Measurements from ENCODE around the gene CLEC16A. TPM values are rescaled to one million over a fixed set of nuclear protein-coding genes. Genes with fewer than 3 reads are reported as not detected.

The CLEC16A gene
- total RNA-seq, 1 experiment from 2014 or later: 17.4 TPM

DNA sequence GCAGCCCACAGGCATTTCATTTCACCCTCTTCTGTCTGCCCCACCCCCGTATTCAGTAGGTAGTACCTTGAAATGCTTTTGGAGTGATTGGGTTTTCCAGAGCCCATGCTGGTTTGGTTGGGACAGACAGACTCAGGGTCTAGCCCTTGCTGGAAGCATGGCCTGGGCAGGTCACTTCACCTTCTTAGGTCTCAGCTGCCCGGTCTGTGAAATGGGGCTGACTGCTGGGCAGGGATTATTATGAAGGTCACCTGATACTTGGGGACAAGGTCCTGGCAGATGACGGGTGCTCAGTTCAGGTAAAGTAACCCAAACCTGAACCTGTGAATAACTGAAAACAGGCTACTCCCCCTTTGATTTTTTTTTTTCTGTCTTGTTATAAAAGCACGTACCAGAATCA lies 116.0 kb downstream of the CLEC16A start:
- Histone ChIP-seq H3K4me1 (ENCODE audit: low read length) (no peaks in the 10 kb centered on the region; the same call in 1 of the 2 replicates), H3K9ac (ENCODE audit: low read length) (no peak overlapping the region), H3K4me2 (ENCODE audit: low read depth, low read length, poor library complexity, severe bottlenecking) (no peak overlapping the region), H4K20me1 (ENCODE audit: insufficient read depth, low read depth, low read length) (no peaks in the 10 kb centered on the region), H3K36me3 (ENCODE audit: insufficient read depth, low read length) (no peaks in the 10 kb centered on the region), H3K27me3 (ENCODE audit: low read length) (no peaks in the 10 kb centered on the region), H2AFZ (ENCODE audit: low read length) (no peak overlapping the region), H3K9me3 (ENCODE audit: low read length) (no peaks in the 10 kb centered on the region), H3K27ac (ENCODE audit: low read length) (no peak overlapping the region), H3K4me3 (ENCODE audit: low read length) (no peak overlapping the region), H3K9me2 (replicated peaks; ENCODE audit: insufficient read depth, low read length) (no peaks in the 10 kb centered on the region), H3K79me2 (ENCODE audit: low read length) (no peaks in the 10 kb centered on the region)
- no peak for DNase-seq

GRCh38 chr16:11060842-11061241 lies 116.5 kb downstream of the CLEC16A start:
- DNase-seq: no peak

DNA sequence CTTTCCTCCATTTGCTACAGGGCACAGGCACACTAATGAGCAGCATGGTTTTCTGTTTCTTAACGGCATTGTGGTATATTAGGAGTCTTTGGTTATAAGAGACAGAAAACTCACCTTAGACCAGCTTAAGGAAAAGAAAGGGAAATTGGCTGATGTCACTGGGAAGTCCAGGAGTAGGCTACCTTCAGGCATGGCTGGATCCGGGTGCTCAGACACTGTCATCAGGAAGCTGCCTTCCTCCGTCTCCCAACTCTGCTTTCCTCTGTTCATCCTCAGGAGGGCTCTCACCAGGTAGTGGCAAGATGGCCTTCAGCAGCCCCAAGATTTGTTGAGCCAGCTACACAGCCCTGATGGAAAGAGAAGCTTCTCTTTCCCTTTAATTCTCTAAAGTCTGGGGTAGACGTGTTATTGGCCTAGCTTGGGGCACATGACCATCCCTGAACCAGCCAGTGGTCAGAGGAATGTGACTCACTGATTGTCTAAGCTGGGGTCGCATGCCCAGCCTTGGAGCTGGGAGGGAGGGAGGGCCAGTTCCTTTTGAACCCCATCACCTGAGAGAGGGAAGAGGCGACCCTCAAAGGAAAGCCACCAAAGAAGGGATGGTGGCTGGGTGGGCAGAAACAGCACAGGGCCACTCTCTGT lies 117.4 kb downstream of the CLEC16A start:
- H4K20me1 ChIP-seq (ENCODE audit: insufficient read depth, low read depth, low read length): no peaks in the 10 kb centered on the region
- H3K27me3 ChIP-seq (ENCODE audit: low read length): no peaks in the 10 kb centered on the region
- no peak overlapping the region for H2AFZ ChIP-seq (ENCODE audit: low read length)
- H3K9me2 ChIP-seq (replicated peaks; ENCODE audit: insufficient read depth, low read length): no peaks in the 10 kb centered on the region
- no peak overlapping the region for H3K4me3 ChIP-seq (ENCODE audit: low read length)
- H3K36me3 ChIP-seq (ENCODE audit: insufficient read depth, low read length): no peaks in the 10 kb centered on the region
- no peaks in the 10 kb centered on the region for H3K79me2 ChIP-seq (ENCODE audit: low read length)
- no peaks in the 10 kb centered on the region for H3K9me3 ChIP-seq (ENCODE audit: low read length)
- no peak overlapping the region for H3K4me2 ChIP-seq (ENCODE audit: low read depth, low read length, poor library complexity, severe bottlenecking)
- H3K27ac ChIP-seq (ENCODE audit: low read length): no peak overlapping the region
- H3K9ac ChIP-seq (ENCODE audit: low read length): no peak overlapping the region
- no peaks in the 10 kb centered on the region; the same call in 1 of the 2 replicates for H3K4me1 ChIP-seq (ENCODE audit: low read length)
- DNase-seq: no peak

More at GRCh38 chr16:11060842-11061241, 116.5 kb downstream of the CLEC16A start:
- no peaks in the 10 kb centered on the region for H3K79me2 ChIP-seq (ENCODE audit: low read length)
- H3K9me2 ChIP-seq (replicated peaks; ENCODE audit: insufficient read depth, low read length): no peaks in the 10 kb centered on the region
- no peaks in the 10 kb centered on the region for H3K9me3 ChIP-seq (ENCODE audit: low read length)
- no peak overlapping the region for H3K9ac ChIP-seq (ENCODE audit: low read length)
- H3K4me1 ChIP-seq (ENCODE audit: low read length): no peaks in the 10 kb centered on the region; the same call in 1 of the 2 replicates
- no peak overlapping the region for H3K27ac ChIP-seq (ENCODE audit: low read length)
- no peaks in the 10 kb centered on the region for H3K36me3 ChIP-seq (ENCODE audit: insufficient read depth, low read length)
- H3K4me3 ChIP-seq (ENCODE audit: low read length): no peak overlapping the region
- no peaks in the 10 kb centered on the region for H3K27me3 ChIP-seq (ENCODE audit: low read length)
- H4K20me1 ChIP-seq (ENCODE audit: insufficient read depth, low read depth, low read length): no peaks in the 10 kb centered on the region
- no peak overlapping the region for H2AFZ ChIP-seq (ENCODE audit: low read length)
- H3K4me2 ChIP-seq (ENCODE audit: low read depth, low read length, poor library complexity, severe bottlenecking): no peak overlapping the region

GRCh38 chr16:11063448-11064201 lies 119.3 kb downstream of the CLEC16A start:
- no peaks in the 10 kb centered on the region for H3K79me2 ChIP-seq (ENCODE audit: low read length)
- no peak overlapping the region for H3K9ac ChIP-seq (ENCODE audit: low read length)
- no peaks in the 10 kb centered on the region for H3K36me3 ChIP-seq (ENCODE audit: insufficient read depth, low read length)
- H3K4me3 ChIP-seq (ENCODE audit: low read length): no peak overlapping the region
- no peaks in the 10 kb centered on the region for H3K9me3 ChIP-seq (ENCODE audit: low read length)
- no peak for DNase-seq
- H3K4me1 ChIP-seq (ENCODE audit: low read length): no peaks in the 10 kb centered on the region; the same call in 1 of the 2 replicates
- H3K27me3 ChIP-seq (ENCODE audit: low read length): no peaks in the 10 kb centered on the region
- no peak overlapping the region for H3K27ac ChIP-seq (ENCODE audit: low read length)
- H2AFZ ChIP-seq (ENCODE audit: low read length): no peak overlapping the region
- H3K9me2 ChIP-seq (replicated peaks; ENCODE audit: insufficient read depth, low read length): no peaks in the 10 kb centered on the region
- H3K4me2 ChIP-seq (ENCODE audit: low read depth, low read length, poor library complexity, severe bottlenecking): no peak overlapping the region
- H4K20me1 ChIP-seq (ENCODE audit: insufficient read depth, low read depth, low read length): no peaks in the 10 kb centered on the region

GRCh38 chr16:11064202-11064540 lies 119.8 kb downstream of the CLEC16A start:
- H3K27me3 ChIP-seq (ENCODE audit: low read length): no peaks in the 10 kb centered on the region
- H3K36me3 ChIP-seq (ENCODE audit: insufficient read depth, low read length): no peaks in the 10 kb centered on the region

GRCh38 chr16:11064851-11065250 lies 120.5 kb downstream of the CLEC16A start:
- no peaks in the 10 kb centered on the region for H3K36me3 ChIP-seq (ENCODE audit: insufficient read depth, low read length)
- no peaks in the 10 kb centered on the region for H3K27me3 ChIP-seq (ENCODE audit: low read length)
- no peak overlapping the region for H3K4me2 ChIP-seq (ENCODE audit: low read depth, low read length, poor library complexity, severe bottlenecking)
- no peak overlapping the region for H3K4me3 ChIP-seq (ENCODE audit: low read length)
- no peak for DNase-seq
- no peak overlapping the region for H3K9ac ChIP-seq (ENCODE audit: low read length)
- H3K4me1 ChIP-seq (ENCODE audit: low read length): no peaks in the 10 kb centered on the region
- no peak overlapping the region for H2AFZ ChIP-seq (ENCODE audit: low read length)
- no peaks in the 10 kb centered on the region for H3K79me2 ChIP-seq (ENCODE audit: low read length)
- no peak overlapping the region for H3K27ac ChIP-seq (ENCODE audit: low read length)
- no peaks in the 10 kb centered on the region for H3K9me3 ChIP-seq (ENCODE audit: low read length)
- H4K20me1 ChIP-seq (ENCODE audit: insufficient read depth, low read depth, low read length): no peaks in the 10 kb centered on the region
- H3K9me2 ChIP-seq (replicated peaks; ENCODE audit: insufficient read depth, low read length): no peaks in the 10 kb centered on the region

More at GRCh38 chr16:11064202-11064540, 119.8 kb downstream of the CLEC16A start:
- no peak overlapping the region for H2AFZ ChIP-seq (ENCODE audit: low read length)
- H3K4me3 ChIP-seq (ENCODE audit: low read length): no peak overlapping the region
- H3K4me2 ChIP-seq (ENCODE audit: low read depth, low read length, poor library complexity, severe bottlenecking): no peak overlapping the region
- H3K9me2 ChIP-seq (replicated peaks; ENCODE audit: insufficient read depth, low read length): no peaks in the 10 kb centered on the region
- H3K9me3 ChIP-seq (ENCODE audit: low read length): no peaks in the 10 kb centered on the region
- H3K9ac ChIP-seq (ENCODE audit: low read length): no peak overlapping the region
- H3K4me1 ChIP-seq (ENCODE audit: low read length): no peaks in the 10 kb centered on the region
- no peaks in the 10 kb centered on the region for H3K79me2 ChIP-seq (ENCODE audit: low read length)
- no peaks in the 10 kb centered on the region for H4K20me1 ChIP-seq (ENCODE audit: insufficient read depth, low read depth, low read length)
- H3K27ac ChIP-seq (ENCODE audit: low read length): no peak overlapping the region
- DNase-seq: no peak

- Histone ChIP-seq H3K9ac (ENCODE audit: low read length) (no peak overlapping the region), H3K27me3 (ENCODE audit: low read length) (no peaks in the 10 kb centered on the region), H3K79me2 (ENCODE audit: low read length) (no peaks in the 10 kb centered on the region), H2AFZ (ENCODE audit: low read length) (no peak overlapping the region), H3K4me2 (ENCODE audit: low read depth, low read length, poor library complexity, severe bottlenecking) (no peak overlapping the region), H3K27ac (ENCODE audit: low read length) (no peak overlapping the region), H3K4me1 (ENCODE audit: low read length) (no peaks in the 10 kb centered on the region), H3K36me3 (ENCODE audit: insufficient read depth, low read length) (no peaks in the 10 kb centered on the region), H3K4me3 (ENCODE audit: low read length) (no peak overlapping the region), H3K9me3 (ENCODE audit: low read length) (no peaks in the 10 kb centered on the region), H3K9me2 (replicated peaks; ENCODE audit: insufficient read depth, low read length) (no peaks in the 10 kb centered on the region), H4K20me1 (ENCODE audit: insufficient read depth, low read depth, low read length) (no peaks in the 10 kb centered on the region)
- no peak for DNase-seq
Observed at GRCh38 chr16:11066261-11066870, 122.0 kb downstream of the CLEC16A start.

DNA sequence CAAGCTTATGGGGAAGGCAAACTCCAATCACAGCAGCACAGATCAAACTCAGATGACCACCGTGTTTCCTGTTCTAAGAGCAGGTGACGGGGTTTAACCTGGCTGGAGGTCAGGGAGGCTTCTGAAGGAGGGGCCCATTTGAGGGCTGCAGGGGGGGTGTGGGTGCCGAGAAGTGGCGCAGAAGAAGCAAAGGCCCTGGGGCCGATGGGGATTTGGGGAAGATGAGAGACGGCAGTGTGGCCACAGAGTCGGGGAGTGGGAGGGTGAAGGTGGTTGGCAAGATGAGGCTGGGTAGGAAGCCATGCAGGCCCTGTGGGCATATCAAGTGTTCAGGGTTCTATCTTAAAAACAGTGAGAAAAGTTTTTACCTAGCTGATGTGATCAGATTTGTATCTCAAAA lies 122.9 kb downstream of the CLEC16A start:
- Histone ChIP-seq H3K9ac (ENCODE audit: low read length) (no peak overlapping the region), H3K4me3 (ENCODE audit: low read length) (no peak overlapping the region), H3K27ac (ENCODE audit: low read length) (no peak overlapping the region), H3K36me3 (ENCODE audit: insufficient read depth, low read length) (no peaks in the 10 kb centered on the region), H3K27me3 (ENCODE audit: low read length) (no peaks in the 10 kb centered on the region), H4K20me1 (ENCODE audit: insufficient read depth, low read depth, low read length) (no peaks in the 10 kb centered on the region), H3K9me3 (ENCODE audit: low read length) (no peaks in the 10 kb centered on the region), H2AFZ (ENCODE audit: low read length) (no peak overlapping the region), H3K79me2 (ENCODE audit: low read length) (no peaks in the 10 kb centered on the region), H3K4me1 (ENCODE audit: low read length) (no peaks in the 10 kb centered on the region), H3K9me2 (replicated peaks; ENCODE audit: insufficient read depth, low read length) (no peaks in the 10 kb centered on the region), H3K4me2 (ENCODE audit: low read depth, low read length, poor library complexity, severe bottlenecking) (no peak overlapping the region)
- no peak for DNase-seq

Data from Karpas-422 (cell line).